Thyroid gland (tissue), 4 donors: ENCODE measurements around the gene E4F1.

Experiments used
- POLR2A ChIP-seq, 2 donors: fragments of 450-650 bp; IDR thresholded peaks; one replicate each; pipeline ENCODE4 v1.6.1; 2017; ENCODE audit warnings: antibody characterized with exemption in 2 of 2, mild to moderate bottlenecking in 2 of 2, moderate library complexity in 1 of 2
- TF ChIP-seq, protein P1 (sequence below), 6 experiments: fragments of 200-600 bp in 3 of 6; fragments of 450-650 bp in 3 of 6; sonication (generic) in 3 of 6; IDR thresholded peaks; one replicate each; pipeline ENCODE4 v1.5.1; 2016 to 2019; ENCODE audit warnings: antibody characterized with exemption in 6 of 6, mild to moderate bottlenecking in 2 of 6, inconsistent platforms in 1 of 6, moderate library complexity in 1 of 6

DNA sequence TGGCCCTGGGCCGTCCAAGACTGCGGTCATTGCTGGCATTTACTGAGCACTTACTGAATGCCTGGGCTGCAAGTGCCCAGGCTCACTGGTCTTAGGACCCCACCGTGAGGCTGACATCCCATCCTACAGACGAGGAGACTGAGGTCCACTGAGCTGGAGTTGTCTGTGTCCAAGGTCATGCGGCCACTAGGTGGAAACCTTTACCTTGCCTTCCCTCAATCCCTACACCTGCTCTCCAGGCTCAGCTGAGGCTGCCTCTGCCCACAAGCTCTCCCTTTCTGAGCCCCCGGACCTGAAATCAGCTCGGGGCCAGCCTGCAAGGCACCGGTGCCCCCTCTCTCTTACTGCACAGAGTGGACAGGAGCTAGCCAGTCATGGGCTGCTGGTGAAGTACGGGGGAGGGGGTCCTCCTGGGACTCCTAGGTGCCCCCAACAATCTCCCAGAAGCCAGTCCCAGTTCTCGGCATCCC lies 28.5 kb upstream of the E4F1 start:
- TF ChIP-seq POLR2A (IDR thresholded peaks at IDR 0.05) = no peak
- TF ChIP-seq, protein P1, sequence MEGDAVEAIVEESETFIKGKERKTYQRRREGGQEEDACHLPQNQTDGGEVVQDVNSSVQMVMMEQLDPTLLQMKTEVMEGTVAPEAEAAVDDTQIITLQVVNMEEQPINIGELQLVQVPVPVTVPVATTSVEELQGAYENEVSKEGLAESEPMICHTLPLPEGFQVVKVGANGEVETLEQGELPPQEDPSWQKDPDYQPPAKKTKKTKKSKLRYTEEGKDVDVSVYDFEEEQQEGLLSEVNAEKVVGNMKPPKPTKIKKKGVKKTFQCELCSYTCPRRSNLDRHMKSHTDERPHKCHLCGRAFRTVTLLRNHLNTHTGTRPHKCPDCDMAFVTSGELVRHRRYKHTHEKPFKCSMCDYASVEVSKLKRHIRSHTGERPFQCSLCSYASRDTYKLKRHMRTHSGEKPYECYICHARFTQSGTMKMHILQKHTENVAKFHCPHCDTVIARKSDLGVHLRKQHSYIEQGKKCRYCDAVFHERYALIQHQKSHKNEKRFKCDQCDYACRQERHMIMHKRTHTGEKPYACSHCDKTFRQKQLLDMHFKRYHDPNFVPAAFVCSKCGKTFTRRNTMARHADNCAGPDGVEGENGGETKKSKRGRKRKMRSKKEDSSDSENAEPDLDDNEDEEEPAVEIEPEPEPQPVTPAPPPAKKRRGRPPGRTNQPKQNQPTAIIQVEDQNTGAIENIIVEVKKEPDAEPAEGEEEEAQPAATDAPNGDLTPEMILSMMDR (IDR thresholded peaks at IDR 0.05) = peak; percentile 34 to 80 (median 64)
